Ascending aorta (tissue), 2 donors: ENCODE data around the gene RBKS. TPM values are rescaled to one million over a fixed set of nuclear protein-coding genes. Genes with fewer than 3 reads are reported as not detected.

Experiments
- DNase-seq, 2 donors: peaks; one replicate each; pipeline ENCODE4 v3.0.0-alpha.2; 2019; ENCODE audit warnings: low spot score in 2 of 2
- H3K27ac ChIP-seq, 2 donors: fragments of 200-600 bp; sonication (generic); one replicate each; pipeline ENCODE4 v1.5.1; 2016 to 2017; ENCODE audit warnings: mild to moderate bottlenecking in 1 of 2
- H3K27me3 ChIP-seq: fragments of 200-600 bp; sonication (generic); one replicate; pipeline ENCODE4 v1.5.1; 2017
- H3K36me3 ChIP-seq, 2 donors: fragments of 200-600 bp; sonication (generic); one replicate each; pipeline ENCODE4 v1.5.1; 2016
- H3K4me1 ChIP-seq, 2 donors: fragments of 200-600 bp; sonication (generic); one replicate each; pipeline ENCODE4 v1.5.1; 2016 to 2017; ENCODE audit warnings: mild to moderate bottlenecking in 1 of 2
- H3K4me3 ChIP-seq, 2 donors: fragments of 200-600 bp; sonication (generic); one replicate each; pipeline ENCODE4 v1.5.1; 2016 to 2017; ENCODE audit warnings: mild to moderate bottlenecking in 1 of 2
- H3K9me3 ChIP-seq, 2 donors: fragments of 200-600 bp; sonication (generic); one replicate each; pipeline ENCODE4 v1.5.1; 2016
- intact Hi-C: fragments of 100-400 bp; cut with DNase I; formaldehyde crosslinking; loops from one replicate; pipeline ENCODE4 v1.15.1; 2023
- total RNA-seq: library from RNA; depleted of rRNA; stranded (reverse); fragments of >200 nt; gene quantifications from one replicate; pipeline ENCODE4 v1.1.0, GENCODE V29; 2016
- TF ChIP-seq, protein P1 (sequence below), 3 experiments: fragments of 200-600 bp in 2 of 3; fragments of 450-650 bp in 1 of 3; sonication (generic) in 2 of 3; IDR thresholded peaks; one replicate each; pipeline ENCODE4 v1.5.1; 2016 to 2019; ENCODE audit warnings: antibody characterized with exemption in 3 of 3, mild to moderate bottlenecking in 1 of 3, moderate library complexity in 1 of 3

RBKS gene
- total RNA-seq, 1 donor from 2014 or later = not detected

DNA sequence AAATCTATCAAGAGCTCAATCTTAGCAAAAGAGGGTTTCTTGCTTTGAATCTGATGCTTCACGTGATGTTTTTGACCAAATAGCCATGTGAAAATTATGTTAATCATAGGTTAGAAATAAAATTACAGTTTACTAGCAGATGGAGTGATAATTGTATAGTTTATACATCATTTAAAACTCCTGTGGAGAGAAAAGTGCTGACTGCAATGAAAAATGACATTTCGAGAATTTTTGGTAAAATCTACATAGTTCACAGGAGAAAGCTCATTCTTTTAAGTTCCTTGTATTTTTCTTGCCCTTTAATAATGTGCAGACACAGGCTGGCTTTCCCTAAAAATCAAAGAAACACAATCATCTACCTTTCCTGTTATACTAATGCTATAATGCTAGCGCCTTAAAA is 33.2 kb downstream of the RBKS start:
- H3K9me3 ChIP-seq = peaks cover 0 to 6% of the 10 kb centered on the region in 2 donors
- H3K4me3 ChIP-seq = no peak overlapping the region
- DNase-seq = no peak
- intact Hi-C loops = no loop called here
- no peaks in the 10 kb centered on the region for H3K27me3 ChIP-seq
- TF ChIP-seq, protein P1, sequence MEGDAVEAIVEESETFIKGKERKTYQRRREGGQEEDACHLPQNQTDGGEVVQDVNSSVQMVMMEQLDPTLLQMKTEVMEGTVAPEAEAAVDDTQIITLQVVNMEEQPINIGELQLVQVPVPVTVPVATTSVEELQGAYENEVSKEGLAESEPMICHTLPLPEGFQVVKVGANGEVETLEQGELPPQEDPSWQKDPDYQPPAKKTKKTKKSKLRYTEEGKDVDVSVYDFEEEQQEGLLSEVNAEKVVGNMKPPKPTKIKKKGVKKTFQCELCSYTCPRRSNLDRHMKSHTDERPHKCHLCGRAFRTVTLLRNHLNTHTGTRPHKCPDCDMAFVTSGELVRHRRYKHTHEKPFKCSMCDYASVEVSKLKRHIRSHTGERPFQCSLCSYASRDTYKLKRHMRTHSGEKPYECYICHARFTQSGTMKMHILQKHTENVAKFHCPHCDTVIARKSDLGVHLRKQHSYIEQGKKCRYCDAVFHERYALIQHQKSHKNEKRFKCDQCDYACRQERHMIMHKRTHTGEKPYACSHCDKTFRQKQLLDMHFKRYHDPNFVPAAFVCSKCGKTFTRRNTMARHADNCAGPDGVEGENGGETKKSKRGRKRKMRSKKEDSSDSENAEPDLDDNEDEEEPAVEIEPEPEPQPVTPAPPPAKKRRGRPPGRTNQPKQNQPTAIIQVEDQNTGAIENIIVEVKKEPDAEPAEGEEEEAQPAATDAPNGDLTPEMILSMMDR (IDR thresholded peaks at IDR 0.05) = no peak
- H3K4me1 ChIP-seq = no peaks in the 10 kb centered on the region
- H3K36me3 ChIP-seq = no peaks in the 10 kb centered on the region
- no peak overlapping the region for H3K27ac ChIP-seq

DNA sequence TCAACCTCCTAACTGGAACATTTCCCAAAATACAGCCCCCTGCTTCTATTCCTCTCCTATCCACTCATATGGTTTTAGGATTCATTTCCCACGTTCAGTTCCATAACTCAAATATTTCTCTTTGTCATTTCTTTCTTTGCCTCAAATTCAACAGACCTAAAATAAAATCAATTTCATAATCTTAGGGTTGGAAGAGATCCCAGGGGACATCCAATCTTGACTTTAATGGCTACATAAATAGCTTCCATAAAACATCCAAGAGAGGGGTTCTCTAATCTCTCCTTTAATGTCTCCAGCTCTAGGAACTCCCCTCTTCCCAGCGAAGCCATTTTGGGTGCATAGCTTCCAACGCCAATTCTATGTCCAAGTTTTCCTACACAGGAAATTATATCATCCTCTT is 33.8 kb downstream of the RBKS start:
- intact Hi-C loops = no loop called here
- Histone ChIP-seq H3K27ac (no peak overlapping the region), H3K36me3 (no peaks in the 10 kb centered on the region), H3K27me3 (no peaks in the 10 kb centered on the region), H3K4me1 (no peaks in the 10 kb centered on the region), H3K4me3 (no peak overlapping the region), H3K9me3 (peaks cover 0 to 6% of the 10 kb centered on the region in 2 donors)
- DNase-seq = no peak
- TF ChIP-seq, protein P1 (IDR thresholded peaks at IDR 0.05) = no peak

DNA sequence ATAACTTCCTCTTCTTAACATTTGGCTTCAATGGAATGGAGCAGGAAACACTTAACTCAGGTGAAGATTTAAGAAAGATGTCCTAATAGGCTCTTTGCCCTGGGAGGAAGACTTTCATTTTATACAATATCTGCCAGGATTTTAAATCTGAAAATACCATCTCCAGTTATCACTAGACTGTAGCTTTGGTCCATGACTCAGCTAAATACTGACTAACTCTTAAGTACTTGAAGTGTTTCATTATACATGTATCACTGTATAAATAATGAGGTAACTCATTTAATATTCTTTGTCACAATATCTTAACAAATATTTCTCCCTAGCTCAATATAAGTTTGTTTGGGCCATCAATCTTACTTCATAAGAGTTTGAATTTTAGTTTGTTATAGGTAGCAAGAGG is 34.7 kb downstream of the RBKS start:
- Histone ChIP-seq H3K27me3 (no peaks in the 10 kb centered on the region), H3K27ac (no peak overlapping the region), H3K4me1 (no peaks in the 10 kb centered on the region), H3K36me3 (no peaks in the 10 kb centered on the region), H3K4me3 (no peak overlapping the region), H3K9me3 (peaks cover 0 to 6% of the 10 kb centered on the region in 2 donors)
- intact Hi-C loops = no loop called here
- TF ChIP-seq, protein P1 (IDR thresholded peaks at IDR 0.05) = no peak
- DNase-seq = no peak

DNA sequence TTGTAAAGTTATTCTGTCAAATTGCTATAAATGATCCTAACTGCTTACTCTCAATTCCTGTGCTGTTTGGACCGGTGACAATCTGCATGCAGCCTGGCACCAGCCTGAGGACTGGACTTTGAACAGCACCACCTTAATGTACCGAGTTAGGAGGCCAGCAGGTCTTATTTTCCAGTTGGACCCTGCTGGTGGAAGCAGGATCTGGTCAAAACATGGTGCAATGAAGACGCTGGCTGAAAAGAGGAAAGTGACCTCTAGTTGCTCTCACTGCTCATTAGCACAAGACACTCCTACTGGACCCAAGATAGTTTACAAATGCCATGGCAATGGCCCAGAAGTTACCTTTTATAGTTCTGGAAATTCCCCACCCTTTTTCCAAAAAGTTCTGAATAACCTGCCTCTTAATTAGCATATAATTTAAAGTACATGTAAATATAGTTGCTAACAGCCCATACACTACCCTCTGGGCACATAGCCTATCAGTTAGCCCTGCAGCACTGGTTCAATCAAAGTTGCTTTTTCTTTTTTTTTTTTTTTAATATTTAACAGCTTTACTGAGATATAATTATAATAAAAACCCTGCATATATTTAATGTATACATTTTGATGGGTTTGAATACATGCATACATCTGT is 35.8 kb downstream of the RBKS start:
- no peak for DNase-seq
- no peaks in the 10 kb centered on the region for H3K27me3 ChIP-seq
- H3K4me3 ChIP-seq = no peak overlapping the region
- TF ChIP-seq, protein P1 (IDR thresholded peaks at IDR 0.05) = no peak
- no peak overlapping the region for H3K27ac ChIP-seq
- H3K4me1 ChIP-seq = no peaks in the 10 kb centered on the region
- peaks cover 0 to 6% of the 10 kb centered on the region in 2 donors for H3K9me3 ChIP-seq
- intact Hi-C loops = no loop called here
- H3K36me3 ChIP-seq = no peaks in the 10 kb centered on the region

DNA sequence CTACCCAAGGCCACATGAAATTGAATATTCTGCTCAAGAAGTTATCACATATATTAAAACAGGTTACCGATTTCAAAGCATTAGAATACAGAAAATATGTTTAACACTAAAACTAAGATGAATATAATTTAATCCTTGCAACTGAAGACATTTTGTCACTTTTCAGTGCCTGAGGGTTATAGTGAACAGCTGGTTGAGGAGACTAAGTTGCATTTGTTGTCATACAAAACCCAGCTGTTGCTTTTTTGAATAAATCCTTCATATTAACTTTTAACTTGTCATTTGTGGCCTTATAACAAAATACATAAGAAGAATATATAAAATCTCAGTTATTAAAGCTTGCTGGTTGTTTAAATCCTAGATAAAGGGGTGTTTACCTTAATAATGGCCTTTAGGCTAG is 37.5 kb downstream of the RBKS start:
- no peaks in the 10 kb centered on the region for H3K36me3 ChIP-seq
- no peak overlapping the region for H3K27ac ChIP-seq
- peaks cover 0 to 1% of the 10 kb centered on the region in 2 donors for H3K9me3 ChIP-seq
- H3K4me1 ChIP-seq = no peaks in the 10 kb centered on the region
- intact Hi-C loops = no loop called here
- no peak for DNase-seq
- no peaks in the 10 kb centered on the region for H3K27me3 ChIP-seq
- TF ChIP-seq, protein P1 (IDR thresholded peaks at IDR 0.05) = no peak
- no peak overlapping the region for H3K4me3 ChIP-seq
